HG03342 (cell line): ENCODE data around the gene C2orf69.
A peak's percentile ranks its signal among the peaks of the same experiment; 100 is the strongest.
"Not testable (repeated sequence)": the region's sequence is repeated elsewhere in the genome, so short reads cannot be mapped to it uniquely, and the experiment has no call there.

Experiments
- ATAC-seq: cut with Tn5 transposase; IDR thresholded peaks from one replicate; pipeline ENCODE4 v1.9.1; 2021; ENCODE audit warnings: mild to moderate bottlenecking, moderate library complexity; ENCODE audit not compliant: unreplicated experiment

Gene C2orf69

GRCh38 chr2:199912553-199913114 lies 1.5 kb downstream of the C2orf69 start:
- not testable (repeated sequence) for ATAC-seq

DNA sequence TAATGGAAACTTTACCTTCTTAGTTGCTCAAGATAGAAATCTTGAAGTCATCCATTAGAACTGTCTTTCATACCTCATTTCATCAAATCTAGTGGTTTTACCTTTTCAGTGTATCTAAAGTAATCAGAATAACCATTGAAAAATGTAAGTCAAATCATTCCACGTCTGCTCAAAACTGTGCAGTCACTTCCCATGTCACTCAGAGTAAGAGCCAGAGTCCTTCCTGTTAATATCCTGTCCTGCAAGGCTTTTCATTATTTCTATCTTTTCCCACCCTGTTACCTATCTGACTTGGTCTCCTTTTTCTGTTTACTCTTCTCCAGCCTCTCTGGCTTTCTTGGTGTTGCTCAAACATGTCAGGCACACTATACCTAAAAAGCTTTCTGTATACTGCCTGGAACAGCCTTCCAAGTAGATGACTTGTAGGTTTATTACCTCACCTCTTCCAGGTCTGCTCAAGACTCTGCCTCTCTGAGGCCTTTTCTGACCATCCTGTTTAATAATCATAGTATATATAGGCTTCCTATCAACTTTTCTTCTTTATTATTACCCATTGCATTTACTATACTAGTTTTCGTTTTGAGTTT lies 3.4 kb downstream of the C2orf69 start:
- no peak for ATAC-seq

GRCh38 chr2:199916980-199917379 lies 5.9 kb downstream of the C2orf69 start:
- no peak for ATAC-seq

- no peak for ATAC-seq
These were observed 11.8 kb downstream of the C2orf69 start for GRCh38 chr2:199922856-199923255.

DNA sequence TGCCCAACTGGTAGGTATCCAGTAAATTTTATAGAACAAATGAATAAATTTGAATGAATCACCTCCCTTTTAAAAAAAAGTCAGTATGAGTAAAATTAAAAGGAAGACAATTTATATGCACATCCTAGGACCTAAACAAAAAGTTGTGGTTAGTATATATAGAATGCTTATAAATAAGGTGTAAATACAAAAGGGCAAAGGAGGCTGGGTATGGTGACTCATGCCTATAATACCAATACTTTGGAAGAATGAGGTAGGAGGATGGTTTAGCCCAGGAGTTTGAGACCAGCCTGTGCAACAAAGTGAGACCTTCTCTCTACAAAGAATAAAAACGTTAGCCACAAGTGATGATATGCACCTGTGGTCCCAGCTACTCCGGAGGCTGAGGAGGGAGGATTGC lies 12.8 kb downstream of the C2orf69 start:
- ATAC-seq: no peak

- ATAC-seq: no peak
These were observed 15.7 kb downstream of the C2orf69 start for GRCh38 chr2:199926806-199927205.

DNA sequence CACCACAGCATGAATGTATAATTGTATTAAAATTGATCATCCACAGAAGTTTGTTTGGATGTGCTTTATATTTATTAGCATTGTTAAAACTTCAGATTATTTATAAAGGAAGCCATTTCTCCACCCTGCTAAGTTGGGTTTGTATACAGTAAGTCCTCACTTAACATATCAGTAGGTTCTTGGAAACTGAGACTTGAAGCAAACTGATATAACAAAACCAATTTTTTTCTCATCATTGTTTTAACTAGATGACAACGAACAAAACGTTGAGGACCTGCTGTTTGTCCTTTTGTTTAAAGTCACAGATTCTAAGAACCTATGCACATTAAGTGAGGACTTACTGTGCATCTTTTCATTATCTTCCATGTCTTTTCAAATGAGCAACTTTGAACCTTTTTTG lies 17.1 kb downstream of the C2orf69 start:
- no peak for ATAC-seq

DNA sequence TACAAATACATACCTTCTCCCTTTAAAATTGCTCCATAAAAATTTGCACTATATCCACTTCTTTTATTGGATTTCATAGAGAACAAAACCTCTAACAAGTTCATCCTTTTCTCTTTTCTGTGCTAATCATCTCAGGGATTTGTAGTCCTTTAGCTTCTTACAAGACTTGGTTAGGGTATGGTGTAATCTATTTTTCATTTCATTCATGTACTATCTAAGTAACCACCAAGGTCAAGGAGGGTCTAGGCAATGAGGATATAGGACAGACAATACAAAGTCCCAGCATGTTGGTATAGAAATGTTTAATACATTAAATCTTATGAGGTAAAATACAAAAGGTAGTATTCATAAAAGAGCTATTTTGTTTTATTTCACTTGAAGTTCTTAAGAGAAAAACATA lies 17.5 kb downstream of the C2orf69 start:
- no peak for ATAC-seq

GRCh38 chr2:199929262-199929661 lies 18.2 kb downstream of the C2orf69 start:
- ATAC-seq: no peak

GRCh38 chr2:199932312-199932855 lies 21.3 kb downstream of the C2orf69 start:
- ATAC-seq: no peak

DNA sequence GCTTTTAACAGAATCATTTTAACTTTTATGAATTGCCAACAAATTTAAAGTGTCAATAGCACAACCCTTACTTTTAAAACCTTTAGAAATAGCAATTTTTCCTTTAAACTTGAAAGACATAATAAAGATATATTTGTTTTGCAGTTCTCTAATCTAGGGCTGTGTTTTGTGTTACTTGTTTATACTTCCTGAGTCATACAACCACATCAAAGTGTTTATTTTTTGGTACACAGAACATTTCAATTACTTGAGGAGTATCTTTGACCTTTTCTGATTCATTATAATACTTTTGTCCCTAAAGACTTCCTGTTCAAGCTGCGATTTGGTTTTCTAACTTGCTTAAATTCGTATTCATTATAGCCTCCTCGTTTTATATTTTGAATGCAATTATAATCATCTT lies 22.4 kb downstream of the C2orf69 start:
- no peak for ATAC-seq

DNA sequence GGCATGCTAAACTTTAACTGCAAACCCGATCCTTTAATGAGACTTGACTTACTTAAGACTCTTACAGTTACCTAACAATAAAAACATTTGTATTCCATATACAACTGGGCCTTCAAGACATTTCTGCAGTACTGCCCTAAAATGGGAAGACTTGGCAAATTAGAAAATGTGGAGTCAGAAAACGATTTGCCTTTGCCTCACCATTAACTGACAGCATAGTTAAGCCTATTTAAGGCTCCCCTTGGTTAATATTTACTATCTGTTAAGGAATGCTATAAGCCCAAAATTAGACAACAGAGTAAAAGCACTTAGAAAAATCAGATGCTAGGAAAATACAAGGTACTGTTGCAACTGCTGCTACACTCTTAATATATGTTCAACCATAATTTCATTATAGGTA lies 25.5 kb downstream of the C2orf69 start:
- ATAC-seq: no peak

DNA sequence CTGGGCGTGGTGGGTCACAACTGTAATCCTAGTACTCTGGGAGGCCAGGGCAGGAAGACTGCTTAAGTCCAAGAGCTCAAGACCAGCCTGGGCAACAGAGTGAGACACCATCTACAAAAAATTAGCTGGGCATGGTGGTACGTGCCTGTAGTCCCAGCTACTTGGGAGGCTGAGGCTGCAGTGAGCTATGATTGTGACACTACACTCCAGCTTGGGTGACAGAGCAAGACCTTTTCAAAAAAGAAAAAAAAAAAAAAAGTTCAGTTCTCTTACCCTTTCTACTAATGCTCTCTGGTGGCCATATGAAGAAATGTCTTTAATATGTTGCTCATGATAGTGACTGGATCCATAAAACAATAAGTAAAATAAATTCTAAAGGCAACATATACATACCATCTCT lies 29.3 kb downstream of the C2orf69 start:
- ATAC-seq: no peak

DNA sequence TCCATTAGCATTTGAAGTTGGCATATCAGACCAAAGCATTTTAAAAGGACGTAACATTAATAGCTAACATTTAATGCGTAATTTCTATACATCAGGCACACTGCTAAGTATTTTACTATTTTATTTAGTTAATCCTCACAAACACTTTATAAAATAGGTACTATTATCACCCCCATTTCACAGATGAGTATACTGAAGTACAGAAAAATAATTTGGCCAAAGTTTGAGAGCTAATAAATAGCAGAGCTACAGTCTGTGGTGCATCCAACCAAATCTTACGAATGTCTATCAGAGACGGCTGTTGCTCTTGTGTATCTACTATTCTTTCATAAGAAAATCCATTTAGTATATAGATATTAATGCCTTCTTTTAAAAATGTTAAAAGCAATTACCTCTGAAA lies 32.3 kb downstream of the C2orf69 start:
- no peak for ATAC-seq

DNA sequence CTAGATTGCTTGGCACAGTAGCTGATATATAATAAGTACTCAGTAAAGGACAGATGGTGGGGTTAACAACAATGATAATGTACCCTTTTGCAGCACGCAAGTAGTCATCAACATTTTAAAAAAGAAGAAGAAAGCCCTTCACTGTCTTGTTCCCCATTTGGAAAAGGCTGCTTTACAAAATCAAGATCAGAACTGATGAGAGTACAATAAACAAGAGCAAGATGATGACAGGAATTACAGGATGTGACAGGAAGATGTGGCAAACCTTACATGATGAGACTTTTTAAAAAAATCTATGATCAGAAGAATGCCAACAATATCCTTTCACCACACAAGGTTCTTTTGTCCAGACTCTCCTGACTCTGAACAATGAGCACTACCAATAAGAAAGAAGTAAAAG lies 35.1 kb downstream of the C2orf69 start:
- no peak for ATAC-seq

- ATAC-seq: no peak
These were observed 35.7 kb downstream of the C2orf69 start for GRCh38 chr2:199946836-199947235.

GRCh38 chr2:199950396-199950795 lies 39.3 kb downstream of the C2orf69 start:
- no peak for ATAC-seq

- ATAC-seq: no peak
These were observed 39.9 kb downstream of the C2orf69 start for GRCh38 chr2:199951023-199951422.

DNA sequence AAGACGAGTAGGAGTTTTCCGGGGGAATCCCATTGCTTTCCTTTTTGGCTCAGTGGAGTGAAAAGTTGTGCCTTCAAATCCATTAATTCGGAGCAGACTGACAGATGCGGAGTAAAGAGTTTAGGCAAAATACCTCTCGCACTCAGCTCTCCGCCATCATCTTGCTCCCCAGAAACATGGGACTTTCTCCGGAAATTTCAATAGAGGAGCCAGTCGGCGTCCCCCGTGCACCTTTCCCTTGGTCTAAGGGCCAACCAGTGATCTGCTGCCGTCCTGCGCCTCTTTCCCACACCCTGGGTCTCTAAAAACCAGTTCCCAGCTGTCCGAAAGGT lies 43.9 kb downstream of the C2orf69 start:
- ATAC-seq: peak; percentile 46

GRCh38 chr2:199955339-199956061 lies 44.4 kb downstream of the C2orf69 start, which contains the start of the genes MAIP1 and TYW5:
Gene MAIP1 (plus strand): TSS chr2:199955582. CDS start chr2:199955799, 217 bp downstream.
Gene TYW5 (minus strand): TSS chr2:199955491. CDS start chr2:199955470, 21 bp downstream.
- peak; percentile 83 for ATAC-seq

GRCh38 chr2:199956062-199956380 lies 44.9 kb downstream of the C2orf69 start:
- no peak for ATAC-seq

DNA sequence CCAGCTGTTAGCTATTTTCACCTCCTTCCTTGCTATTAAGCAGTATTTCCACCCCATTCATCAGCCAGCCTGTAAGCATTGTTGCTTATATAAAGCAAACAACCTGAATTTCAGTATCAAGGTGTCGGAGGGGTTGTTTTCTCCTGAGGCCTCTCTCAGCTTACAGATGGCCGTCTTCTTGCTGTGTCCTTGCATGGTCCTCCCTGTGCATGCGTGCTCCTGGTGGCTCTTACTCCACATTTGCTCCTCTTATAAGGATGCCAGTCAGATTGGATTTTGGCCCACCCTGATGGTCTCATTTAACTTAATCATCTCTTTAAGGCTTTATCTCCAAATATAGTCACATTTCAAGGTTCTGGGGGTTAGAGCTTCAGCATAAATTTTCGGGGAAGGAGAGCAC lies 46.9 kb downstream of the C2orf69 start:
- no peak for ATAC-seq
